Neural cell (in vitro differentiated cells): ENCODE measurements around the gene FOXJ1. TPM values are rescaled to one million over a fixed set of nuclear protein-coding genes. Genes with fewer than 3 reads are reported as not detected.

Experiments
- H2AFZ ChIP-seq: fragments of 200-600, 300-800 bp; sonication (generic), shearing (Covaris generic); 2 replicates; pipeline ENCODE4 v1.6.0; 2014; ENCODE audit warnings: low read depth, mild to moderate bottlenecking, antibody characterized with exemption, low read length, moderate library complexity
- H3F3A ChIP-seq: fragments of 200-600 bp; shearing (Covaris generic); 2 replicates; pipeline ENCODE4 v1.6.1; 2016; ENCODE audit warnings: mild to moderate bottlenecking, moderate library complexity, mixed read lengths, antibody characterized with exemption, low read length; ENCODE audit not compliant: insufficient read depth, poor library complexity, severe bottlenecking
- H3K27ac ChIP-seq: fragments of 200-600, 300-800 bp; sonication (generic), shearing (Covaris generic); 2 replicates; pipeline ENCODE4 v1.5.1; 2014; ENCODE audit warnings: mild to moderate bottlenecking, low read length, moderate library complexity
- H3K27me3 ChIP-seq: fragments of 300-800, 200-600 bp; sonication (generic), shearing (Covaris generic); 2 replicates; pipeline ENCODE4 v1.6.0; 2014; ENCODE audit warnings: mild to moderate bottlenecking, low read depth, low read length, moderate library complexity; ENCODE audit not compliant: insufficient read depth
- H3K36me3 ChIP-seq: fragments of 300-800, 200-600 bp; sonication (generic), shearing (Covaris generic); 2 replicates; pipeline ENCODE4 v1.5.1; 2014; ENCODE audit warnings: mild to moderate bottlenecking, antibody characterized with exemption, low read length, moderate library complexity; ENCODE audit not compliant: insufficient read depth
- H3K4me2 ChIP-seq: fragments of 300-800, 200-600 bp; sonication (generic), shearing (Covaris generic); 2 replicates; pipeline ENCODE4 v1.6.0; 2014; ENCODE audit warnings: mild to moderate bottlenecking, low read length
- H3K4me3 ChIP-seq: fragments of 300-800, 200-600 bp; sonication (generic), shearing (Covaris generic); 2 replicates; pipeline ENCODE4 v1.5.1; 2014; ENCODE audit warnings: mild to moderate bottlenecking, low read length, moderate library complexity
- H3K79me2 ChIP-seq: fragments of 200-600 bp; shearing (Covaris generic); replicated peaks from 2 replicates; pipeline ENCODE4 v1.6.0; 2014; ENCODE audit warnings: mild to moderate bottlenecking, low read length, moderate library complexity; ENCODE audit not compliant: insufficient read depth
- H3K9ac ChIP-seq: fragments of 300-800, 200-600 bp; sonication (generic), shearing (Covaris generic); 2 replicates; pipeline ENCODE4 v1.6.1; 2016; ENCODE audit warnings: mild to moderate bottlenecking, low read length, mixed read lengths
- H3K9me2 ChIP-seq: fragments of 200-600 bp; shearing (Covaris generic); 2 replicates; pipeline ENCODE4 v1.6.1; 2016; ENCODE audit warnings: mild to moderate bottlenecking, low read length, mixed read lengths; ENCODE audit not compliant: insufficient read depth
- H3K9me3 ChIP-seq: fragments of 200-600, 300-800 bp; sonication (generic), shearing (Covaris generic); 2 replicates; pipeline ENCODE4 v1.6.1; 2016; ENCODE audit warnings: mild to moderate bottlenecking, mixed run types, low read length, moderate library complexity, mixed read lengths
- H4K20me1 ChIP-seq: fragments of 200-600 bp; shearing (Covaris generic); 2 replicates; pipeline ENCODE4 v1.6.1; 2016; ENCODE audit warnings: mild to moderate bottlenecking, mixed run types; ENCODE audit not compliant: insufficient read depth
- CTCF ChIP-seq: fragments of 450-650 bp; IDR thresholded peaks from 2 replicates; pipeline ENCODE4 v1.5.1; 2014; ENCODE audit warnings: antibody characterized with exemption, mild to moderate bottlenecking, moderate library complexity; ENCODE audit not compliant: poor library complexity, severe bottlenecking
- EP300 ChIP-seq: fragments of 450-650 bp; conservative IDR thresholded peaks from 2 replicates; pipeline ENCODE4 v1.6.1; 2014; ENCODE audit warnings: antibody characterized with exemption, mild to moderate bottlenecking, moderate library complexity; ENCODE audit not compliant: poor library complexity, severe bottlenecking
- EZH2 ChIP-seq: fragments of 200-600, 300-800 bp; shearing (Covaris generic), sonication (generic); IDR thresholded peaks from 2 replicates; pipeline ENCODE4 v1.6.1; 2014; ENCODE audit warnings: antibody characterized with exemption, low read length, borderline replicate concordance, mild to moderate bottlenecking; ENCODE audit not compliant: insufficient read depth, poor library complexity, severe bottlenecking
- MXI1 ChIP-seq: fragments of 450-650 bp; conservative IDR thresholded peaks from 2 replicates; pipeline ENCODE4 v1.6.1; 2014; ENCODE audit warnings: antibody characterized with exemption, mild to moderate bottlenecking; ENCODE audit not compliant: poor library complexity, severe bottlenecking
- POLR2AphosphoS5 ChIP-seq: IDR thresholded peaks from 2 replicates; pipeline ENCODE4 v1.6.1; 2012
- RAD21 ChIP-seq: fragments of 450-650 bp; conservative IDR thresholded peaks from 2 replicates; pipeline ENCODE4 v1.6.1; 2014; ENCODE audit warnings: antibody characterized with exemption, mild to moderate bottlenecking, moderate library complexity
- REST ChIP-seq: IDR thresholded peaks from 2 replicates; pipeline ENCODE4 v1.6.1; 2012; ENCODE audit warnings: borderline replicate concordance
- SMC3 ChIP-seq: fragments of 450-650 bp; conservative IDR thresholded peaks from 2 replicates; pipeline ENCODE4 v1.6.1; 2014; ENCODE audit warnings: antibody characterized with exemption, mild to moderate bottlenecking, moderate library complexity; ENCODE audit not compliant: poor library complexity
- TAF1 ChIP-seq: IDR thresholded peaks from 2 replicates; pipeline ENCODE4 v1.6.1; 2012; ENCODE audit warnings: low read depth
- polyA plus RNA-seq: library from polyadenylated mRNA; depleted of rRNA; stranded (reverse); fragments of >200 nt; gene quantifications from 2 replicates; pipeline ENCODE4 v1.2.3, GENCODE V29; 2014
- small RNA-seq, 3 experiments: library from RNA; depleted of rRNA; stranded (forward); fragments of <200 nt; gene quantifications; one replicate each; pipeline ENCODE3, GENCODE V24; 2012

The FOXJ1 gene
- polyA plus RNA-seq, 1 donor from 2014 or later = 0.56 TPM

GRCh38 chr17:76086384-76086783 is 54.7 kb downstream of the FOXJ1 start:
- Histone ChIP-seq H3K9me2 (no peaks in the 10 kb centered on the region), H3K36me3 (peaks cover 7% of the 10 kb centered on the region), H2AFZ (no peak overlapping the region), H3K9ac (no peak overlapping the region), H3K4me3 (no peak overlapping the region), H3K4me2 (no peak overlapping the region), H3K79me2 (no peaks in the 10 kb centered on the region), H3K27me3 (no peaks in the 10 kb centered on the region), H3F3A (no peaks in the 10 kb centered on the region), H3K9me3 (no peaks in the 10 kb centered on the region), H3K27ac (no peak overlapping the region), H4K20me1 (no peaks in the 10 kb centered on the region)
- TF ChIP-seq TAF1 = no peak
- TF ChIP-seq EP300 = no peak
- no peak for TF ChIP-seq CTCF
- TF ChIP-seq POLR2AphosphoS5 = no peak
- no peak for TF ChIP-seq MXI1
- TF ChIP-seq RAD21 = no peak
- no peak for TF ChIP-seq SMC3
- no peak for TF ChIP-seq REST
- no peak for TF ChIP-seq EZH2

Small RNA genes within 50 kb of the gene (small RNA-seq; reads per million reads assigned to genes)
- 0 to 5.1 (median 0.65) reads per million in 3 experiments for gene MIR6868

Other genes starting within 250 kb of the FOXJ1 start
- gene TRIM65, start 244.3 kb downstream of the FOXJ1 start, polyA plus RNA-seq = 1.5 and 1.7 TPM in 2 replicates
- 91.2 and 115 TPM in 2 replicates for gene MRPL38, start 236.4 kb downstream of the FOXJ1 start, polyA plus RNA-seq
- 11.7 and 13.5 TPM in 2 replicates for gene FBF1, start 200.2 kb downstream of the FOXJ1 start, polyA plus RNA-seq
- gene ACOX1, start 162.1 kb downstream of the FOXJ1 start, polyA plus RNA-seq = 30.1 and 31.2 TPM in 2 replicates
- gene TEN1, start 162.0 kb downstream of the FOXJ1 start, polyA plus RNA-seq = 33.1 and 41.3 TPM in 2 replicates
- 29.2 and 42.8 TPM in 2 replicates for gene CDK3, start 140.4 kb downstream of the FOXJ1 start, polyA plus RNA-seq
- not detected in 2 replicates for gene EVPL, start 113.9 kb downstream of the FOXJ1 start, polyA plus RNA-seq
- gene SRP68, start 68.7 kb downstream of the FOXJ1 start, polyA plus RNA-seq = 22.3 and 26.3 TPM in 2 replicates
- not detected in 2 replicates for gene GALR2, start 66.5 kb downstream of the FOXJ1 start, polyA plus RNA-seq
- gene ZACN, start 62.1 kb downstream of the FOXJ1 start, polyA plus RNA-seq = 0.10 TPM in 1 of 2 replicates, not detected in the other
- gene EXOC7, start 37.5 kb downstream of the FOXJ1 start, polyA plus RNA-seq = 146 and 180 TPM in 2 replicates
- 15.9 and 19.9 TPM in 2 replicates for gene RNF157, start 99.2 kb upstream of the FOXJ1 start, polyA plus RNA-seq
- 7.5 and 9.2 TPM in 2 replicates for gene UBALD2, start 124.1 kb upstream of the FOXJ1 start, polyA plus RNA-seq
- 17.3 and 26.5 TPM in 2 replicates for gene QRICH2, start 167.0 kb upstream of the FOXJ1 start, polyA plus RNA-seq
- gene PRPSAP1, start 212.7 kb upstream of the FOXJ1 start, polyA plus RNA-seq = 73.8 and 88.0 TPM in 2 replicates
- 2.4 and 2.7 TPM in 2 replicates for gene SPHK1, start 243.4 kb upstream of the FOXJ1 start, polyA plus RNA-seq